Measurements from ENCODE around the gene RARRES1. TPM values are rescaled to one million over a fixed set of nuclear protein-coding genes. Genes with fewer than 3 reads are reported as not detected.

The RARRES1 gene
- polyA plus RNA-seq, 2 of the 4 experiments (the other 2 are of a cell fraction): 10.9 to 33.4 TPM

GRCh38 chr3:158668506-158668905 lies 63.8 kb downstream of the RARRES1 start:
- ChIA-PET POLR2A (no interaction called here), CTCF (interaction anchor here (1.2 to 2.3 kb wide), 3 partner anchors 9 to 84 kb away, joined by 3 to 13 read pairs (median 6); no protein-coding TSS in a partner anchor)
- WGBS (ENCODE audit: missing lambda C conversion rate): 89% methylated on average over 2 of the region's 2 CpGs
- TF ChIP-seq HDAC2 (IDR thresholded peaks at IDR 0.05): no peak
- no peak for TF ChIP-seq GATA3 (IDR thresholded peaks at IDR 0.05; ENCODE audit: borderline replicate concordance)
- TF ChIP-seq EP300 (IDR thresholded peaks at IDR 0.05): no peak
- TF ChIP-seq POLR2A (IDR thresholded peaks at IDR 0.05; ENCODE audit: low read length): no peak
- TF ChIP-seq REST (IDR thresholded peaks at IDR 0.05): no peak
- TF ChIP-seq RAD21 (conservative IDR thresholded peaks at IDR 0.05 in 1 of 2, IDR thresholded peaks at IDR 0.05 in 1 of 2): no peak
- TF ChIP-seq KDM1A (IDR thresholded peaks at IDR 0.05; ENCODE audit: low read depth): no peak
- no peak for TF ChIP-seq EHMT2 (IDR thresholded peaks at IDR 0.05; ENCODE audit: low read depth)
- DNase-seq (ENCODE audit: low read depth in 1 of 2, low spot score in 1 of 2) (no peak), ATAC-seq (no peak), FAIRE-seq (no peak)
- no peak overlapping the region for H3K4me3 ChIP-seq
- no peak overlapping the region for H3K4me2 ChIP-seq
- no peak overlapping the region for H3K27ac ChIP-seq
- H3K9me3 ChIP-seq: no peaks in the 10 kb centered on the region
- peaks cover 18% of the 10 kb centered on the region for H3K4me1 ChIP-seq

GRCh38 chr3:158666416-158666815 lies 65.8 kb downstream of the RARRES1 start:
- no peak for FAIRE-seq
- CTCF ChIA-PET: interaction anchor here (1.5 kb wide), 1 partner anchor 61 kb away, joined by 7 read pairs; no protein-coding TSS in a partner anchor
- 89% methylated on average over 3 of the region's 3 CpGs for WGBS (ENCODE audit: missing lambda C conversion rate)

More at GRCh38 chr3:158666416-158666815, 65.8 kb downstream of the RARRES1 start:
- Histone ChIP-seq H3K4me3 (no peak overlapping the region), H3K4me2 (no peak overlapping the region), H3K4me1 (peaks cover 8% of the 10 kb centered on the region; the same call in 2 of the 3 replicates), H3K27ac (no peak overlapping the region), H3K9me3 (no peaks in the 10 kb centered on the region)
- POLR2A ChIA-PET: no interaction called here
- DNase-seq (ENCODE audit: low read depth in 1 of 2, low spot score in 1 of 2): no peak
- ATAC-seq: no peak
- TF ChIP-seq HOXB13 (CRISPR knock-in tag; IDR thresholded peaks at IDR 0.05; ENCODE audit: low read depth): no peak
- no peak for TF ChIP-seq RCOR1 (IDR thresholded peaks at IDR 0.05; ENCODE audit: low read depth, low read length)
- TF ChIP-seq HOXB5 (CRISPR knock-in tag; IDR thresholded peaks at IDR 0.05): no peak
- TF ChIP-seq POLR2AphosphoS2 (conservative IDR thresholded peaks at IDR 0.05; ENCODE audit: low read length): no peak
- no peak for TF ChIP-seq HDAC2 (IDR thresholded peaks at IDR 0.05)
- TF ChIP-seq RNF2 (IDR thresholded peaks at IDR 0.05; ENCODE audit: borderline replicate concordance, low read depth): no peak
- no peak for TF ChIP-seq REST (IDR thresholded peaks at IDR 0.05)
- no peak for TF ChIP-seq NFE2L2 (conservative IDR thresholded peaks at IDR 0.05; ENCODE audit: low read length)
- no peak for TF ChIP-seq SREBF2 (IDR thresholded peaks at IDR 0.05)
- no peak for TF ChIP-seq USF2 (IDR thresholded peaks at IDR 0.05)
- TF ChIP-seq ATOH8 (CRISPR knock-in tag; IDR thresholded peaks at IDR 0.05; ENCODE audit: low read depth): no peak
- TF ChIP-seq EHMT2 (IDR thresholded peaks at IDR 0.05; ENCODE audit: low read depth): no peak
- TF ChIP-seq ESRRA (IDR thresholded peaks at IDR 0.05; ENCODE audit: borderline replicate concordance, low read length): no peak
- no peak for TF ChIP-seq KDM1A (IDR thresholded peaks at IDR 0.05; ENCODE audit: low read depth)
- TF ChIP-seq ZC3H11A (IDR thresholded peaks at IDR 0.05): no peak
- no peak for TF ChIP-seq ELK1 (IDR thresholded peaks at IDR 0.05; ENCODE audit: low read depth, low read length)
- TF ChIP-seq CBX2 (IDR thresholded peaks at IDR 0.05; ENCODE audit: borderline replicate concordance, low read depth): no peak
- TF ChIP-seq HOXA7 (CRISPR knock-in tag; IDR thresholded peaks at IDR 0.05): no peak
- TF ChIP-seq CTCF (IDR thresholded peaks at IDR 0.05): no peak
- TF ChIP-seq HEYL (CRISPR knock-in tag; IDR thresholded peaks at IDR 0.05): no peak
